ENCODE results near the gene USP34. TPM values are rescaled to one million over a fixed set of nuclear protein-coding genes. Genes with fewer than 3 reads are reported as not detected.
"Not testable (repeated sequence)": the region's sequence is repeated elsewhere in the genome, so short reads cannot be mapped to it uniquely, and the experiment has no call there.

Gene USP34, protein sequence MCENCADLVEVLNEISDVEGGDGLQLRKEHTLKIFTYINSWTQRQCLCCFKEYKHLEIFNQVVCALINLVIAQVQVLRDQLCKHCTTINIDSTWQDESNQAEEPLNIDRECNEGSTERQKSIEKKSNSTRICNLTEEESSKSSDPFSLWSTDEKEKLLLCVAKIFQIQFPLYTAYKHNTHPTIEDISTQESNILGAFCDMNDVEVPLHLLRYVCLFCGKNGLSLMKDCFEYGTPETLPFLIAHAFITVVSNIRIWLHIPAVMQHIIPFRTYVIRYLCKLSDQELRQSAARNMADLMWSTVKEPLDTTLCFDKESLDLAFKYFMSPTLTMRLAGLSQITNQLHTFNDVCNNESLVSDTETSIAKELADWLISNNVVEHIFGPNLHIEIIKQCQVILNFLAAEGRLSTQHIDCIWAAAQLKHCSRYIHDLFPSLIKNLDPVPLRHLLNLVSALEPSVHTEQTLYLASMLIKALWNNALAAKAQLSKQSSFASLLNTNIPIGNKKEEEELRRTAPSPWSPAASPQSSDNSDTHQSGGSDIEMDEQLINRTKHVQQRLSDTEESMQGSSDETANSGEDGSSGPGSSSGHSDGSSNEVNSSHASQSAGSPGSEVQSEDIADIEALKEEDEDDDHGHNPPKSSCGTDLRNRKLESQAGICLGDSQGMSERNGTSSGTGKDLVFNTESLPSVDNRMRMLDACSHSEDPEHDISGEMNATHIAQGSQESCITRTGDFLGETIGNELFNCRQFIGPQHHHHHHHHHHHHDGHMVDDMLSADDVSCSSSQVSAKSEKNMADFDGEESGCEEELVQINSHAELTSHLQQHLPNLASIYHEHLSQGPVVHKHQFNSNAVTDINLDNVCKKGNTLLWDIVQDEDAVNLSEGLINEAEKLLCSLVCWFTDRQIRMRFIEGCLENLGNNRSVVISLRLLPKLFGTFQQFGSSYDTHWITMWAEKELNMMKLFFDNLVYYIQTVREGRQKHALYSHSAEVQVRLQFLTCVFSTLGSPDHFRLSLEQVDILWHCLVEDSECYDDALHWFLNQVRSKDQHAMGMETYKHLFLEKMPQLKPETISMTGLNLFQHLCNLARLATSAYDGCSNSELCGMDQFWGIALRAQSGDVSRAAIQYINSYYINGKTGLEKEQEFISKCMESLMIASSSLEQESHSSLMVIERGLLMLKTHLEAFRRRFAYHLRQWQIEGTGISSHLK (N-terminal part only)
- total RNA-seq: 100 to 1,000 TPM in 1 of 2 donors, 10 to 100 TPM in 1; 92.3 to 125 TPM

DNA sequence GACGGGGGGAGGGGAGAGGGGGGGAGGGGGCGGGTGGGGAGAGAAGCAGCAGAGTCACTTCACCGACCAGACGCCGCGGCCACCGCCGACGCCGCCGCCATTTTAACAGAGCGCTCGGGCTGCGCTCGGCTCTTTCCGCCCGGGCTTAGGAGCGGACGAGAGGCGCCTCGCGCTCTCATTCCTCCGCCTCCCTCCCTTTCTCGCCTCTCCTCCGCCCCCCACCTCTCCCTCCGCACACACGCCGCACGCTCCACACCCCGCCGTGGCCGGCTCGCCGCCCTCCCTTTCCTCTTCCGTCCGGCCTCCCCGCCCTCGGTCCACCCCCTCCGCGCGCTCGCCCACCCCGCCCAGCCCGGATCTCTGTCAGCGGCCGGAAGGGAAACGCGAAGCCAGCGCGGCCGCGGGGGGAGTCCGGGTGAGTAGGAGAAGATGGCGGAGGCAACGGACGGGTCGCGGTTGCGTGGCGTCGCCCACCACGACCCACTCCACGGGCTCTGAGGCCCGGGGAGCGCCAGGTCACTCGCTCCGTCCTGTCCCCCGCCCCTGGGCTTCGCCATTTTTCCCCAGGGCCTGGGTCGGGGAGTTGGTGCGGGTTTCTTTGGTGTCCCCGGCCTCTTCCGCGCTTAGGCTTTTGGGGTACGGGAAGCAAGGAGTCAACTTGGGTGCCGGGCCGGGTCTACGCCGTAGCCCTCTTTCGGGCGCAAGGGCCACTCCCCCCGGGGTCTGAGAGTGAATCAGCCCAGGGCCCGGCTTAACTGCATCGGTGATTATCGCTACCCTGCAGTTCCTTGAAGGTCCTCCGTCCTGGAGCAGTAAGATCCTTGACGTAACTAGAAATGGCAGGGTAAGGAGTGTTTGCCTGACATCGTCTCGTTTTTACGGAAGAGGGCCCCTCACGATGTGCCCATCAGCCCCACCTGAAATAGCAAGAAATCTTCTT lies at the start of gene USP34:
Gene USP34, minus strand, starts transcription at position 123 of the 940 bp plus-strand sequence. CDS start 395 bp downstream, outside the sequence.
- peak within 1 kb of the TSS; percentile 87 for H3K4me3 Mint-ChIP-seq
- peak; percentile 97 for DNase-seq (ENCODE audit: low spot score)
- H3K27me3 Mint-ChIP-seq: no peaks in the 10 kb centered on the region
- peaks cover 14 to 19% of the 10 kb centered on the region in 2 donors for H3K4me1 Mint-ChIP-seq (ENCODE audit: low read depth in 2 of 2)
- peak; percentile 94 to 96 for ATAC-seq
- peak within 1 kb of the TSS; percentile 90 to 95 for H3K27ac Mint-ChIP-seq
- peaks cover 5% of the 10 kb centered on the region for H3K36me3 Mint-ChIP-seq
- no peaks in the 10 kb centered on the region for H3K9me3 Mint-ChIP-seq

DNA sequence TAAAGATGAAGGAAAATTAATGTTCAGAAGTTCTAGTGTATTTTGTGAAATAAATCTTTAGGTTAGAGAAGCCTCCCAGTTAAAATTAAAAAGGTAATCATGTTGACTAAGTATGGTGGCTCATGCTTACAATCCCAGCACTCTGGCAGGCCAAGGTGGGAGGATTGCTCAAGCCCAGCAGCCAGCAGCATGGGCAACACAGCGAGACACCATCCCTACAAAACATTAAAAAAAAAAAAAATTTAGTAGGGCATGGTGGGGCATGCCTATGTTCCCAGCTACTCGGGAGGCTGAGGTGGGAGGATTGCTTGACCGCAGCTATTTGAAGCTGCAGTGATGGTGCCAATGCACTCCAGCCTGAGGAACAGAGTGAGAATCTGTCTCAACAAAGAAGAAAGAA lies 49.4 kb upstream of the USP34 start:
- Mint-ChIP-seq H3K27ac (peak overlapping the region in 1 of 2 donors; percentile 50), H3K4me3 (no peak overlapping the region), H3K4me1 (ENCODE audit: low read depth in 2 of 2) (peaks cover 3 to 9% of the 10 kb centered on the region in 2 donors), H3K27me3 (no peaks in the 10 kb centered on the region), H3K36me3 (peaks cover 14% of the 10 kb centered on the region), H3K9me3 (no peaks in the 10 kb centered on the region)
- no peak for DNase-seq (ENCODE audit: low spot score)
- ATAC-seq: no peak

DNA sequence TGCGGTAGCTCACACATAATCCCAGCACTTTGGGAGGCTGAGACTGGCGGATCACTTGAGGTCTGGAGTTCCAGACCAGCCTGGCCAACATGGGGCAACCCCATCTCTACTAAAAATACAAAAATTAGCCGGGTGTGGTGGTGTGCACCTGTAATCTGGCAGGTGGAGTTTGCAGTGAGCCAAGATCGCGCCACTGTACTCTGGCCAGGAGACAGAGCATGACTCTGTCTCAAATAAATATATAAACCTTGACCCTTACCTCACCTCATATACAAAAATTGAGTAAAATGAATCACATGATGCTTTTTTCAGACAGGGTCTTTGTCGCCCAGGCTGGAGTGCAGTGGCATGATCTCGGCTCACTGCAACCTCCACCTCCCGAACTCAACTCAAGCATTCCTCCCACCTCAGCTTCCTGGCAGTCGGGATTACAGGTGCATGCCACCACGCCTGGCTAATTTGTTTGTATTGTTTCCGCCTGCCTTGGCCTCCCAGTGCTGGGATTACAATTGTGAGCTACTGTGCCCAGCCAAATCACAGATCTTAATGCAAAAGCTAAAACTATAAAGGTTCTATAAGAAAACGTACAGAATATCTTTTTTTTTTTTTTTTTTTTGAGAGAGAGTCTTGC lies 42.0 kb upstream of the USP34 start:
- H3K27me3 Mint-ChIP-seq: no peaks in the 10 kb centered on the region

GRCh38 chr2:61510674-61511671 lies 40.1 kb upstream of the USP34 start:
- DNase-seq (ENCODE audit: low spot score) (no peak), ATAC-seq (no peak)
- no peak overlapping the region for H3K4me3 Mint-ChIP-seq
- no peaks in the 10 kb centered on the region for H3K27me3 Mint-ChIP-seq
- peaks cover 12% of the 10 kb centered on the region for H3K36me3 Mint-ChIP-seq
- H3K27ac Mint-ChIP-seq: no peak overlapping the region
- peaks cover 12 to 15% of the 10 kb centered on the region in 2 donors for H3K4me1 Mint-ChIP-seq (ENCODE audit: low read depth in 2 of 2)
- H3K9me3 Mint-ChIP-seq: no peaks in the 10 kb centered on the region

More for the DNA sequence above, 42.0 kb upstream of the USP34 start:
- no peaks in the 10 kb centered on the region for H3K9me3 Mint-ChIP-seq
- H3K4me1 Mint-ChIP-seq (ENCODE audit: low read depth in 2 of 2): peaks cover 10 to 15% of the 10 kb centered on the region in 2 donors
- no peak for ATAC-seq
- no peak for DNase-seq (ENCODE audit: low spot score)
- no peak overlapping the region for H3K4me3 Mint-ChIP-seq
- H3K36me3 Mint-ChIP-seq: peaks cover 12% of the 10 kb centered on the region
- H3K27ac Mint-ChIP-seq: no peak overlapping the region

GRCh38 chr2:61504949-61505348 lies 34.1 kb upstream of the USP34 start:
- Mint-ChIP-seq H3K36me3 (peaks cover 5% of the 10 kb centered on the region), H3K4me3 (no peak overlapping the region), H3K9me3 (no peaks in the 10 kb centered on the region), H3K27ac (no peak overlapping the region), H3K4me1 (ENCODE audit: low read depth in 2 of 2) (peaks cover 6 to 12% of the 10 kb centered on the region in 2 donors), H3K27me3 (no peaks in the 10 kb centered on the region)
- ATAC-seq (no peak), DNase-seq (ENCODE audit: low spot score) (no peak)

GRCh38 chr2:61499060-61499459 lies 28.2 kb upstream of the USP34 start:
- Mint-ChIP-seq H3K4me1 (ENCODE audit: low read depth in 2 of 2) (peaks cover 6 to 7% of the 10 kb centered on the region in 2 donors), H3K36me3 (peaks cover 27% of the 10 kb centered on the region), H3K9me3 (no peaks in the 10 kb centered on the region), H3K27ac (no peak overlapping the region), H3K4me3 (no peak overlapping the region), H3K27me3 (no peaks in the 10 kb centered on the region)
- ATAC-seq (no peak), DNase-seq (ENCODE audit: low spot score) (no peak)

DNA sequence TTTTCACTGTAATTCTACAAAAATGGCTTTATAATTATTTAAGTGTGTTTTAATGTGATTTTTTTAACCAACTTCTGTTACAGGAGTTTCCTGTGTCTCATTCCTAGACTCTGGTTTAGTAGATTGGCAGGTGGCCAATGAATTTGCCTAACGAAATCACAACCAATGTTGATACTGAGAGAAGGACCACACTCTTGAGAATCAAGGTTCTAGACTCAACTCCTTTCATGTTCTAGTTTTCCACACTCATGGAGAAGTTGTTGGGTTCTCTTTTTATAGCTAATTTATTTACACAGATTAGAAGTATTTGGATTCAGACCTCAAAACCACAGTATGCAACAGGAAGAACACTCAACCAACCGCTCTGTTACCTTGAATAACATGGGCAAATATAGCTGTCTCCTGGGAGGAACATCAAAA lies 22.6 kb upstream of the USP34 start:
- ATAC-seq (peak in 1 of 2 donors; percentile 58), DNase-seq (ENCODE audit: low spot score) (no peak)
- H3K9me3 Mint-ChIP-seq: no peaks in the 10 kb centered on the region
- H3K4me3 Mint-ChIP-seq: peak overlapping the region; percentile 20
- H3K27ac Mint-ChIP-seq: peak overlapping the region; percentile 22 to 74
- peaks cover 13 to 15% of the 10 kb centered on the region in 2 donors for H3K4me1 Mint-ChIP-seq (ENCODE audit: low read depth in 2 of 2)
- H3K27me3 Mint-ChIP-seq: no peaks in the 10 kb centered on the region
- H3K36me3 Mint-ChIP-seq: peaks cover 43% of the 10 kb centered on the region

DNA sequence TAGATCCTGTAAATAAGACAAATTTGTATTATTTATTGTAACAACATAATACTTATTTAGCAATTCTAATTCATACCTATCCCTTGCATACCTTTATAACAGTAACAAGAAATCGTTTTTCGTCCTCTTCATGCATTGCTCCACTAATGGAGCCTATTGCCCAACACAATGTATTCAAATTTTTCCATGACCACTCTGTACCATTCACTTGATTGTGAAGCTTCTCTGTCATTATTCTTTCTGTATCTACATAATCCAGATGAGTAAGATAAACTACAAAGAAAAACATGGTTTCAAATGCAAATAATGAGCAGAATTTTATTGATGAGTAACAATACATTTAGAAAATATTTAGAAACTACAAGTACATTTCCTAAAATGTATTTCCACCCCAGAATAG lies 21.6 kb upstream of the USP34 start:
- H3K36me3 Mint-ChIP-seq: peaks cover 46% of the 10 kb centered on the region
- H3K4me3 Mint-ChIP-seq: no peak overlapping the region
- DNase-seq (ENCODE audit: low spot score) (no peak), ATAC-seq (no peak)
- H3K27me3 Mint-ChIP-seq: no peaks in the 10 kb centered on the region
- peaks cover 13 to 15% of the 10 kb centered on the region in 2 donors for H3K4me1 Mint-ChIP-seq (ENCODE audit: low read depth in 2 of 2)
- peak overlapping the region in 1 of 2 donors; percentile 22 for H3K27ac Mint-ChIP-seq
- H3K9me3 Mint-ChIP-seq: no peaks in the 10 kb centered on the region

- Mint-ChIP-seq H3K4me1 (ENCODE audit: low read depth in 2 of 2) (no peaks in the 10 kb centered on the region), H3K27me3 (no peaks in the 10 kb centered on the region), H3K9me3 (no peaks in the 10 kb centered on the region), H3K36me3 (peaks cover 21% of the 10 kb centered on the region), H3K4me3 (no peak overlapping the region), H3K27ac (no peak overlapping the region)
- DNase-seq (ENCODE audit: low spot score) (no peak), ATAC-seq (no peak)
Measured at GRCh38 chr2:61485281-61485680, 14.4 kb upstream of the USP34 start.

DNA sequence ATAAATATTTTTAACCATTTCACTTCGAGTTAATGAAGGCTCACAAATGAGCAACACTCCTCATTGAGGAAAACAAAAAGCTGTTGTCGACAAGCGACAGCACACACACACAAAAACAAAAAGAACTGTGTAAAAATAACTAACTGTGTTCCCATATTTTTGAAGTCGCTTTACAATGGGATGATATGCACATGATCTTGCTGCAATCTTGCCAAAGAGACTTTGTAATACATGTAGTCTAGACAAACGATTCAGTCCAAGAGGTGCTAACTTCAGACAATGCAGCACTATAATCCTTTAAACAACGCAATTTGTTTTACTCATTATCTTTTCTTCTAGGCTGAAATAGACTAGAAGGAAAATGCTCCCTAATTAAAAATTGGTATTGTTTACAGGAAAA lies 7.2 kb upstream of the USP34 start:
- Mint-ChIP-seq H3K4me1 (ENCODE audit: low read depth in 2 of 2) (peaks cover 0 to 5% of the 10 kb centered on the region in 2 donors), H3K27me3 (no peaks in the 10 kb centered on the region), H3K9me3 (no peaks in the 10 kb centered on the region), H3K4me3 (no peak overlapping the region), H3K27ac (no peak overlapping the region), H3K36me3 (peaks cover 9% of the 10 kb centered on the region)
- DNase-seq (ENCODE audit: low spot score) (no peak), ATAC-seq (no peak)

- not testable (repeated sequence) for DNase-seq (ENCODE audit: low spot score); ATAC-seq; H3K36me3 Mint-ChIP-seq; H3K9me3 Mint-ChIP-seq; H3K27me3 Mint-ChIP-seq; H3K4me3 Mint-ChIP-seq; H3K4me1 Mint-ChIP-seq (ENCODE audit: low read depth in 2 of 2)
- peak overlapping the region in 1 of 2 donors; percentile 72 for H3K27ac Mint-ChIP-seq
Measured at GRCh38 chr2:61476929-61477589, 6.2 kb upstream of the USP34 start.

Measured in natural killer cell treated with Interleukin-12 subunit alpha and Interleukin-12 subunit beta and Interleukin-15 and Interleukin-18, amount 100 ng/mL, for 72 hours (primary cell).